Stimulated activated CD4-positive, alpha-beta T cell treated with anti-CD3 and anti-CD28 coated beads, Interleukin-1b, Interleukin-23, amount 100 ng/mL, for 48 hours (primary cell): ENCODE data around the gene ARGLU1.

Source experiments
- DNase-seq: peaks from one replicate; pipeline ENCODE4 v3.0.0-alpha.2; 2020

ARGLU1 gene

GRCh38 chr13:106522898-106523525 is 44.9 kb downstream of the ARGLU1 start:
- DNase-seq = no peak

GRCh38 chr13:106522112-106522705 is 45.7 kb downstream of the ARGLU1 start:
- DNase-seq = no peak

GRCh38 chr13:106521095-106521799 is 46.7 kb downstream of the ARGLU1 start:
- no peak for DNase-seq

GRCh38 chr13:106520251-106521054 is 47.5 kb downstream of the ARGLU1 start:
- DNase-seq = no peak

- DNase-seq = no peak
These were observed 49.4 kb downstream of the ARGLU1 start for GRCh38 chr13:106518512-106518911.

GRCh38 chr13:106517109-106517847 is 50.7 kb downstream of the ARGLU1 start:
- DNase-seq = no peak

GRCh38 chr13:106515635-106516254 is 52.2 kb downstream of the ARGLU1 start:
- no peak for DNase-seq

- DNase-seq = no peak
These were observed 52.9 kb downstream of the ARGLU1 start for GRCh38 chr13:106514928-106515634.

GRCh38 chr13:106513025-106513983 is 54.6 kb downstream of the ARGLU1 start:
- no peak for DNase-seq

GRCh38 chr13:106507560-106508274 is 60.2 kb downstream of the ARGLU1 start:
- DNase-seq = no peak

GRCh38 chr13:106506286-106506685 is 61.7 kb downstream of the ARGLU1 start:
- DNase-seq = no peak

GRCh38 chr13:106505732-106506131 is 62.2 kb downstream of the ARGLU1 start:
- no peak for DNase-seq

- no peak for DNase-seq
These were observed 62.6 kb downstream of the ARGLU1 start for GRCh38 chr13:106505295-106505694.

GRCh38 chr13:106503730-106504453 is 64.0 kb downstream of the ARGLU1 start:
- no peak for DNase-seq

- DNase-seq = no peak
These were observed 64.7 kb downstream of the ARGLU1 start for GRCh38 chr13:106503272-106503671.

- no peak for DNase-seq
These were observed 67.5 kb downstream of the ARGLU1 start for GRCh38 chr13:106500445-106500844.

- DNase-seq = no peak
These were observed 68.0 kb downstream of the ARGLU1 start for GRCh38 chr13:106499896-106500295.

- DNase-seq = no peak
These were observed 68.8 kb downstream of the ARGLU1 start for GRCh38 chr13:106499113-106499512.

GRCh38 chr13:106498571-106498970 is 69.4 kb downstream of the ARGLU1 start:
- DNase-seq = no peak
